Calu3 (cell line): ENCODE results near the gene OR7G2. TPM values are rescaled to one million over a fixed set of nuclear protein-coding genes. Genes with fewer than 3 reads are reported as not detected.

ENCODE experiments used
- BruUV-seq: library from RNA; stranded (reverse); fragments of 400-500 nt; replicated peaks from 2 replicates; lab custom pipeline; 2021; lab: Mats Ljungman, UMichigan
- CTCF ChIA-PET: fragments of 300-600 bp; sonication (Branson Sonifier 250); formaldehyde crosslinking; loops from one replicate; lab custom pipeline; 2022; ENCODE audit warnings: antibody characterized with exemption; lab: Charles Lee
- DNase-seq: peaks from one replicate; pipeline ENCODE4 v3.0.0; 2022
- H3K27ac Mint-ChIP-seq: one replicate; pipeline ENCODE4 v1.8.0; 2022; ENCODE audit warnings: mixed read lengths; ENCODE audit not compliant: unreplicated experiment
- H3K27me3 Mint-ChIP-seq: one replicate; pipeline ENCODE4 v1.8.0; 2022; ENCODE audit warnings: mixed read lengths; ENCODE audit not compliant: unreplicated experiment
- H3K36me3 Mint-ChIP-seq: one replicate; pipeline ENCODE4 v1.8.0; 2022; ENCODE audit warnings: mild to moderate bottlenecking, moderate library complexity, mixed read lengths; ENCODE audit not compliant: insufficient read depth, unreplicated experiment
- H3K4me1 Mint-ChIP-seq: one replicate; pipeline ENCODE4 v1.8.0; 2022; ENCODE audit warnings: mild to moderate bottlenecking, low read depth, mixed read lengths; ENCODE audit not compliant: unreplicated experiment
- H3K4me3 Mint-ChIP-seq: one replicate; pipeline ENCODE4 v1.8.0; 2022; ENCODE audit warnings: mild to moderate bottlenecking, low read depth, moderate library complexity, mixed read lengths; ENCODE audit not compliant: unreplicated experiment
- H3K9me3 Mint-ChIP-seq: one replicate; pipeline ENCODE4 v1.8.0; 2022; ENCODE audit warnings: low read depth, mixed read lengths; ENCODE audit not compliant: unreplicated experiment
- CTCF ChIP-seq: fragments of 200-600 bp; IDR thresholded peaks from one replicate; pipeline ENCODE4 v1.8.0; 2022; ENCODE audit warnings: antibody characterized with exemption; ENCODE audit not compliant: unreplicated experiment
- intact Hi-C: fragments of 100-400 bp; cut with micrococcal nuclease; formaldehyde crosslinking; loops from one replicate; pipeline ENCODE4 v1.10.0; 2022; ENCODE audit not compliant: unreplicated experiment
- total RNA-seq: library from RNA; stranded (reverse); gene quantifications from 2 replicates; pipeline ENCODE4 v1.2.3, GENCODE V29; 2022

The OR7G2 gene
- total RNA-seq, 1 experiment from 2014 or later: not detected

GRCh38 chr19:9115307-9115813 lies 8.1 kb upstream of the OR7G2 start, which contains the start of gene OR7G1:
Gene OR7G1 (minus strand): TSS chr19:9115763. CDS start chr19:9115763, 0 bp downstream.
- intact Hi-C loops: no loop called here
- TF ChIP-seq CTCF: no peak
- no peaks in the 10 kb centered on the region for H3K36me3 Mint-ChIP-seq
- no peaks in the 10 kb centered on the region for H3K27me3 Mint-ChIP-seq
- no peak within 1 kb of the TSS for H3K4me3 Mint-ChIP-seq
- CTCF ChIA-PET: no interaction called here
- no peaks in the 10 kb centered on the region for H3K4me1 Mint-ChIP-seq
- H3K9me3 Mint-ChIP-seq: peaks cover 4% of the 10 kb centered on the region
- H3K27ac Mint-ChIP-seq: no peak within 1 kb of the TSS
- DNase-seq: no peak
- no TSS peak for BruUV-seq

GRCh38 chr19:9109959-9110358 lies 2.7 kb upstream of the OR7G2 start:
- H3K4me1 Mint-ChIP-seq: peaks cover 7% of the 10 kb centered on the region
- BruUV-seq: no TSS peak
- DNase-seq: no peak
- peaks cover 5% of the 10 kb centered on the region for H3K36me3 Mint-ChIP-seq
- no peaks in the 10 kb centered on the region for H3K27me3 Mint-ChIP-seq
- H3K9me3 Mint-ChIP-seq: peaks cover 5% of the 10 kb centered on the region
- no peak for TF ChIP-seq CTCF
- no peak overlapping the region for H3K27ac Mint-ChIP-seq
- CTCF ChIA-PET: interaction anchor here (0.6 kb wide), 1 partner anchor 1013 kb away, joined by 3 read pairs; no protein-coding TSS in a partner anchor
- H3K4me3 Mint-ChIP-seq: no peak overlapping the region
- intact Hi-C loops: no loop called here

GRCh38 chr19:9086761-9087160 lies 20.5 kb downstream of the OR7G2 start, which contains the start of gene OR1M1:
Gene OR1M1 (plus strand): TSS chr19:9087061. CDS start chr19:9093245, 6,184 bp downstream.
- TF ChIP-seq CTCF: no peak
- intact Hi-C loops: no loop called here
- no TSS peak for BruUV-seq
- no peaks in the 10 kb centered on the region for H3K9me3 Mint-ChIP-seq
- H3K4me3 Mint-ChIP-seq: no peak within 1 kb of the TSS
- no peak for DNase-seq
- H3K36me3 Mint-ChIP-seq: no peaks in the 10 kb centered on the region
- no peaks in the 10 kb centered on the region for H3K27me3 Mint-ChIP-seq
- CTCF ChIA-PET: no interaction called here
- no peak within 1 kb of the TSS for H3K27ac Mint-ChIP-seq
- no peaks in the 10 kb centered on the region for H3K4me1 Mint-ChIP-seq

GRCh38 chr19:9078651-9079050 lies 28.6 kb downstream of the OR7G2 start:
- no peak overlapping the region for H3K27ac Mint-ChIP-seq
- no TSS peak for BruUV-seq
- no peak for DNase-seq
- intact Hi-C loops: loop anchor here (10.0 kb wide), 1 partner anchor 64 kb away; the partner anchor contains the start of gene MUC16
- CTCF ChIA-PET: no interaction called here
- H3K9me3 Mint-ChIP-seq: no peaks in the 10 kb centered on the region
- H3K27me3 Mint-ChIP-seq: no peaks in the 10 kb centered on the region
- TF ChIP-seq CTCF: no peak
- H3K4me1 Mint-ChIP-seq: peaks cover 12% of the 10 kb centered on the region
- peaks cover 13% of the 10 kb centered on the region for H3K36me3 Mint-ChIP-seq
- H3K4me3 Mint-ChIP-seq: no peak overlapping the region
